ENCODE measurements around the gene EML4. TPM values are rescaled to one million over a fixed set of nuclear protein-coding genes. Genes with fewer than 3 reads are reported as not detected.

The EML4 gene
- total and polyA plus RNA-seq, 2 of the 13 experiments (the other 11 are each of a cell fraction or from before 2014, with no cell fraction given), result 243 to 476 TPM

DNA sequence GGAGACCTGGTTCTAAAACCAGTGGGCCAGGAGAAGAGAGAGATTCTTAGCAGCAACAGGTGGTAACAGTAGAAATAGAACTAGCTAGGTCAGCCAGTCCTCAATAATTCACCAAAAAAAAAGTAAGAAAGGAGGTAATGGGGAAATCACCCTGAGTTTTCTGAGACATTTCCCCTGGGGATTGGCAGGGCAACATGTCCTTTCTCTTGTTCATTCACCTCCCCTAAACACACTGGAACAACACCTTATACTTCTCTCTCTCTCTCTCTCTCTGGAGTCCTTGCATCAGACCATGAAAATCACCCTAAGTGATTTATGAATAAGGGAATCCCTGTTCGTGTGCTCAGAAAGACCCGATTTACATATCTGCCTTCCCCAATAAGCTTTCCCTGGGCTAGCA is 127.1 kb downstream of the EML4 start:
- no peak for FAIRE-seq
- Histone ChIP-seq H3K9me3 (ENCODE audit: low read length) (no peaks in the 10 kb centered on the region), H3K4me2 (ENCODE audit: low read depth, low read length) (no peak overlapping the region), H3K4me1 (ENCODE audit: insufficient read depth, low read length) (peaks cover 15% of the 10 kb centered on the region; the same call in 1 of the 2 replicates), H3K36me3 (replicated peaks in 1 of 2; ENCODE audit: control insufficient read depth in 1 of 2, insufficient read depth in 2 of 2, low read length in 2 of 2) (peaks cover 32 to 93% of the 10 kb centered on the region in 2 experiments), H3K79me2 (ENCODE audit: insufficient read depth, low read length) (peaks cover 3% of the 10 kb centered on the region), H3K9ac (ENCODE audit: insufficient read depth, low read depth, low read length) (no peak overlapping the region), H4K20me1 (ENCODE audit: insufficient read depth, low read length) (peaks cover 26% of the 10 kb centered on the region; the same call in 1 of the 2 replicates), H3K27ac (ENCODE audit: extremely low read length, insufficient read depth, low read length) (no peak overlapping the region), H2AFZ (ENCODE audit: low read length) (no peak overlapping the region), H3K27me3 (ENCODE audit: control insufficient read depth in 1 of 2, insufficient read depth in 2 of 2, low read length in 2 of 2) (no peaks in the 10 kb centered on the region), H3K4me3 (replicated peaks in 1 of 3; ENCODE audit: insufficient read depth in 1 of 3, low read depth in 2 of 3, low read length in 3 of 3) (no peak overlapping the region)
- TF ChIP-seq CCDC6 (CRISPR knock-in tag; IDR thresholded peaks at IDR 0.05) (no peak), POLR2AphosphoS2 (IDR thresholded peaks at IDR 0.05; ENCODE audit: low read depth, low read length) (peak; percentile 69; the same call in 1 of the 2 replicates), SYNCRIP (IDR thresholded peaks at IDR 0.05; ENCODE audit: insufficient read depth, low read depth, low read length) (no peak), POLR2AphosphoS5 (IDR thresholded peaks at IDR 0.05; ENCODE audit: low read depth, low read length) (peak; percentile 35), ZKSCAN8 (CRISPR knock-in tag; IDR thresholded peaks at IDR 0.05; ENCODE audit: borderline replicate concordance) (no peak), ZNF292 (CRISPR knock-in tag; IDR thresholded peaks at IDR 0.05; ENCODE audit: borderline replicate concordance, low read depth) (no peak), NCOA1 (CRISPR knock-in tag; IDR thresholded peaks at IDR 0.05) (no peak), PRPF4 (IDR thresholded peaks at IDR 0.05; ENCODE audit: low read depth, low read length, poor library complexity, severe bottlenecking) (no peak), RBM22 (optimal IDR thresholded peaks at IDR 0.05; ENCODE audit: low read length) (peak; percentile 94), POLR2G (IDR thresholded peaks at IDR 0.05; ENCODE audit: low read depth, low read length) (peak; percentile 39), KDM3A (CRISPR knock-in tag; IDR thresholded peaks at IDR 0.05; ENCODE audit: low read depth) (no peak), SNRNP70 (IDR thresholded peaks at IDR 0.05; ENCODE audit: low read depth, low read length) (no peak)
- TF ChIP-seq, protein P1, sequence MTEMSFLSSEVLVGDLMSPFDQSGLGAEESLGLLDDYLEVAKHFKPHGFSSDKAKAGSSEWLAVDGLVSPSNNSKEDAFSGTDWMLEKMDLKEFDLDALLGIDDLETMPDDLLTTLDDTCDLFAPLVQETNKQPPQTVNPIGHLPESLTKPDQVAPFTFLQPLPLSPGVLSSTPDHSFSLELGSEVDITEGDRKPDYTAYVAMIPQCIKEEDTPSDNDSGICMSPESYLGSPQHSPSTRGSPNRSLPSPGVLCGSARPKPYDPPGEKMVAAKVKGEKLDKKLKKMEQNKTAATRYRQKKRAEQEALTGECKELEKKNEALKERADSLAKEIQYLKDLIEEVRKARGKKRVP (CRISPR knock-in tag; IDR thresholded peaks at IDR 0.05), result no peak
- TF ChIP-seq, protein P2, sequence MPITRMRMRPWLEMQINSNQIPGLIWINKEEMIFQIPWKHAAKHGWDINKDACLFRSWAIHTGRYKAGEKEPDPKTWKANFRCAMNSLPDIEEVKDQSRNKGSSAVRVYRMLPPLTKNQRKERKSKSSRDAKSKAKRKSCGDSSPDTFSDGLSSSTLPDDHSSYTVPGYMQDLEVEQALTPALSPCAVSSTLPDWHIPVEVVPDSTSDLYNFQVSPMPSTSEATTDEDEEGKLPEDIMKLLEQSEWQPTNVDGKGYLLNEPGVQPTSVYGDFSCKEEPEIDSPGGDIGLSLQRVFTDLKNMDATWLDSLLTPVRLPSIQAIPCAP (CRISPR knock-in tag; IDR thresholded peaks at IDR 0.05; ENCODE audit: low read depth), result no peak
- TF ChIP-seq, protein P3, sequence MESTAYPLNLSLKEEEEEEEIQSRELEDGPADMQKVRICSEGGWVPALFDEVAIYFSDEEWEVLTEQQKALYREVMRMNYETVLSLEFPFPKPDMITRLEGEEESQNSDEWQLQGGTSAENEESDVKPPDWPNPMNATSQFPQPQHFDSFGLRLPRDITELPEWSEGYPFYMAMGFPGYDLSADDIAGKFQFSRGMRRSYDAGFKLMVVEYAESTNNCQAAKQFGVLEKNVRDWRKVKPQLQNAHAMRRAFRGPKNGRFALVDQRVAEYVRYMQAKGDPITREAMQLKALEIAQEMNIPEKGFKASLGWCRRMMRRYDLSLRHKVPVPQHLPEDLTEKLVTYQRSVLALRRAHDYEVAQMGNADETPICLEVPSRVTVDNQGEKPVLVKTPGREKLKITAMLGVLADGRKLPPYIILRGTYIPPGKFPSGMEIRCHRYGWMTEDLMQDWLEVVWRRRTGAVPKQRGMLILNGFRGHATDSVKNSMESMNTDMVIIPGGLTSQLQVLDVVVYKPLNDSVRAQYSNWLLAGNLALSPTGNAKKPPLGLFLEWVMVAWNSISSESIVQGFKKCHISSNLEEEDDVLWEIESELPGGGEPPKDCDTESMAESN (CRISPR knock-in tag; conservative IDR thresholded peaks at IDR 0.05), result no peak
- intact Hi-C loops (cut with micrococcal nuclease; ENCODE audit: unreplicated experiment) (no loop called here), in situ Hi-C loops (cut with HindIII; ENCODE audit: extremely low pct_ligation_motif_present, low pct_unique_long_range_greater_than_20kb) (no loop called here)
- CTCF ChIA-PET (ENCODE audit: low intra/inter-chr PET ratio, low total read pairs), result no interaction called here
- peak; percentile 11; the same call in 2 of the 3 replicates for ATAC-seq
- no TSS peak for BruUV-seq (replicated peaks)
- POLR2A ChIA-PET, result no interaction called here
- no peak for DNase-seq (ENCODE audit: low spot score)
- 98% methylated on average over 2 of the region's 2 CpGs for WGBS (ENCODE audit: low lambda C conversion rate)

Measured in HepG2 (cell line).